OCI-LY1 (cell line): ENCODE measurements around the gene COPB2.

ENCODE experiments used
- H2AFZ ChIP-seq: fragments of 200-600 bp; sonication (generic), shearing (Covaris generic); 2 replicates; pipeline ENCODE4 v1.6.0; 2014; ENCODE audit warnings: antibody characterized with exemption, mild to moderate bottlenecking, low read length
- H3F3A ChIP-seq: fragments of 200-600 bp; sonication (generic), shearing (Covaris generic); 2 replicates; pipeline ENCODE4 v1.6.0; 2014; ENCODE audit warnings: mild to moderate bottlenecking, antibody characterized with exemption, low read length, moderate library complexity; ENCODE audit not compliant: insufficient read depth
- H3K27ac ChIP-seq: fragments of 200-600 bp; sonication (generic); 2 replicates; pipeline ENCODE4 v1.5.1; 2014; ENCODE audit warnings: low read length, mixed run types, mild to moderate bottlenecking, low read depth; ENCODE audit not compliant: poor library complexity, severe bottlenecking
- H3K27me3 ChIP-seq: fragments of 200-600 bp; sonication (generic); 2 replicates; pipeline ENCODE4 v1.6.0; 2014; ENCODE audit warnings: antibody characterized with exemption, mild to moderate bottlenecking, low read length, moderate library complexity; ENCODE audit not compliant: insufficient read depth
- H3K36me3 ChIP-seq: fragments of 200-600 bp; sonication (generic); 2 replicates; pipeline ENCODE4 v1.6.1; 2014; ENCODE audit warnings: mild to moderate bottlenecking, antibody characterized with exemption, low read length, moderate library complexity, mixed read lengths; ENCODE audit not compliant: insufficient read depth
- H3K4me1 ChIP-seq: fragments of 200-600 bp; sonication (generic); 2 replicates; pipeline ENCODE4 v1.5.1; 2014; ENCODE audit warnings: mild to moderate bottlenecking, low read length, moderate library complexity; ENCODE audit not compliant: insufficient read depth, severe bottlenecking
- H3K4me2 ChIP-seq: fragments of 200-600 bp; sonication (generic), shearing (Covaris generic); 2 replicates; pipeline ENCODE4 v1.6.1; 2014; ENCODE audit warnings: low read length
- H3K4me3 ChIP-seq: fragments of 200-600 bp; sonication (generic); 2 replicates; pipeline ENCODE4 v1.5.1; 2014; ENCODE audit warnings: low read length, low read depth, mild to moderate bottlenecking, mixed read lengths; ENCODE audit not compliant: poor library complexity, severe bottlenecking
- H3K79me2 ChIP-seq: fragments of 200-600 bp; shearing (Covaris generic); 2 replicates; pipeline ENCODE4 v1.6.1; 2016; ENCODE audit warnings: mixed run types, low read length, mixed read lengths; ENCODE audit not compliant: insufficient read depth
- H3K9ac ChIP-seq: fragments of 200-600 bp; sonication (generic), shearing (Covaris generic); 2 replicates; pipeline ENCODE4 v1.6.1; 2014; ENCODE audit warnings: mild to moderate bottlenecking, low read length, mixed read lengths
- H3K9me2 ChIP-seq: fragments of 200-600 bp; sonication (generic), shearing (Covaris generic); 2 replicates; pipeline ENCODE4 v1.6.1; 2014; ENCODE audit warnings: low read depth, mild to moderate bottlenecking, low read length, mixed read lengths
- H3K9me3 ChIP-seq: fragments of 200-600 bp; shearing (Covaris generic); 2 replicates; pipeline ENCODE4 v1.6.1; 2014; ENCODE audit warnings: low read length, mixed read lengths
- H4K20me1 ChIP-seq: fragments of 200-600 bp; sonication (generic), shearing (Covaris generic); 2 replicates; pipeline ENCODE4 v1.6.0; 2016; ENCODE audit warnings: mild to moderate bottlenecking, low read length; ENCODE audit not compliant: insufficient read depth
- EZH2 ChIP-seq: fragments of 200-600 bp; sonication (generic), shearing (Covaris generic); IDR thresholded peaks from 2 replicates; pipeline ENCODE4 v1.8.0; 2017; ENCODE audit warnings: borderline replicate concordance, mixed run types, mild to moderate bottlenecking, antibody characterized with exemption, low read length, moderate library complexity, mixed read lengths
- TF ChIP-seq, protein P1 (sequence below): fragments of 200-600 bp; sonication (generic), shearing (Covaris generic); IDR thresholded peaks from 2 replicates; pipeline ENCODE4 v1.5.1; 2017; ENCODE audit warnings: mild to moderate bottlenecking, antibody characterized with exemption, low read length, moderate library complexity, mixed read lengths

COPB2 gene

GRCh38 chr3:139421040-139421439, 31.6 kb upstream of the COPB2 start:
- no peaks in the 10 kb centered on the region for H4K20me1 ChIP-seq
- H3K9me2 ChIP-seq: no peaks in the 10 kb centered on the region
- H3K9me3 ChIP-seq: no peaks in the 10 kb centered on the region
- TF ChIP-seq EZH2: no peak
- TF ChIP-seq, protein P1, sequence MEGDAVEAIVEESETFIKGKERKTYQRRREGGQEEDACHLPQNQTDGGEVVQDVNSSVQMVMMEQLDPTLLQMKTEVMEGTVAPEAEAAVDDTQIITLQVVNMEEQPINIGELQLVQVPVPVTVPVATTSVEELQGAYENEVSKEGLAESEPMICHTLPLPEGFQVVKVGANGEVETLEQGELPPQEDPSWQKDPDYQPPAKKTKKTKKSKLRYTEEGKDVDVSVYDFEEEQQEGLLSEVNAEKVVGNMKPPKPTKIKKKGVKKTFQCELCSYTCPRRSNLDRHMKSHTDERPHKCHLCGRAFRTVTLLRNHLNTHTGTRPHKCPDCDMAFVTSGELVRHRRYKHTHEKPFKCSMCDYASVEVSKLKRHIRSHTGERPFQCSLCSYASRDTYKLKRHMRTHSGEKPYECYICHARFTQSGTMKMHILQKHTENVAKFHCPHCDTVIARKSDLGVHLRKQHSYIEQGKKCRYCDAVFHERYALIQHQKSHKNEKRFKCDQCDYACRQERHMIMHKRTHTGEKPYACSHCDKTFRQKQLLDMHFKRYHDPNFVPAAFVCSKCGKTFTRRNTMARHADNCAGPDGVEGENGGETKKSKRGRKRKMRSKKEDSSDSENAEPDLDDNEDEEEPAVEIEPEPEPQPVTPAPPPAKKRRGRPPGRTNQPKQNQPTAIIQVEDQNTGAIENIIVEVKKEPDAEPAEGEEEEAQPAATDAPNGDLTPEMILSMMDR: no peak
- H3K27me3 ChIP-seq: no peaks in the 10 kb centered on the region
- H3K36me3 ChIP-seq: no peaks in the 10 kb centered on the region
- H2AFZ ChIP-seq: no peak overlapping the region
- H3K4me3 ChIP-seq: no peak overlapping the region
- H3K27ac ChIP-seq: no peak overlapping the region
- no peak overlapping the region for H3K4me2 ChIP-seq
- no peaks in the 10 kb centered on the region for H3K4me1 ChIP-seq
- no peaks in the 10 kb centered on the region for H3F3A ChIP-seq
- H3K79me2 ChIP-seq: no peaks in the 10 kb centered on the region
- no peak overlapping the region for H3K9ac ChIP-seq

GRCh38 chr3:139418144-139418543, 28.7 kb upstream of the COPB2 start:
- H3K79me2 ChIP-seq: no peaks in the 10 kb centered on the region
- H3K4me3 ChIP-seq: no peak overlapping the region
- H2AFZ ChIP-seq: no peak overlapping the region
- no peaks in the 10 kb centered on the region for H3K36me3 ChIP-seq
- no peak overlapping the region for H3K4me2 ChIP-seq
- no peaks in the 10 kb centered on the region for H3K9me3 ChIP-seq
- H4K20me1 ChIP-seq: no peaks in the 10 kb centered on the region
- H3K27ac ChIP-seq: no peak overlapping the region
- no peaks in the 10 kb centered on the region for H3K9me2 ChIP-seq
- H3K27me3 ChIP-seq: no peaks in the 10 kb centered on the region
- TF ChIP-seq EZH2: no peak
- TF ChIP-seq, protein P1: no peak
- no peaks in the 10 kb centered on the region for H3F3A ChIP-seq
- no peak overlapping the region for H3K9ac ChIP-seq
- H3K4me1 ChIP-seq: no peaks in the 10 kb centered on the region

GRCh38 chr3:139416275-139416674, 26.8 kb upstream of the COPB2 start:
- Histone ChIP-seq H3K4me3 (no peak overlapping the region), H3K4me2 (no peak overlapping the region), H3K9me3 (no peaks in the 10 kb centered on the region), H3K4me1 (no peaks in the 10 kb centered on the region), H3K36me3 (no peaks in the 10 kb centered on the region), H3F3A (no peaks in the 10 kb centered on the region), H2AFZ (no peak overlapping the region), H3K27me3 (no peaks in the 10 kb centered on the region), H4K20me1 (no peaks in the 10 kb centered on the region), H3K9me2 (no peaks in the 10 kb centered on the region), H3K79me2 (no peaks in the 10 kb centered on the region), H3K9ac (no peak overlapping the region), H3K27ac (no peak overlapping the region)
- TF ChIP-seq EZH2: no peak
- TF ChIP-seq, protein P1: no peak
